ENCODE measurements around the gene CCNYL1. TPM values are rescaled to one million over a fixed set of nuclear protein-coding genes. Genes with fewer than 3 reads are reported as not detected.

The CCNYL1 gene
- total RNA-seq, 2 donors from 2014 or later = 19.9 to 33.1 TPM

GRCh38 chr2:207775473-207775872 is 64.0 kb downstream of the CCNYL1 start:
- Histone ChIP-seq H3K4me1 (no peaks in the 10 kb centered on the region), H3K27me3 (no peaks in the 10 kb centered on the region), H3K9ac (ENCODE audit: low read depth in 2 of 2, low read length in 2 of 2) (no peak overlapping the region), H3K9me3 (no peaks in the 10 kb centered on the region), H3K27ac (no peak overlapping the region), H3K36me3 (no peaks in the 10 kb centered on the region), H3K4me3 (no peak overlapping the region)
- no peak for DNase-seq
- no peak for TF ChIP-seq CTCF (IDR thresholded peaks at IDR 0.05)
- intact Hi-C loops (cut with DNase I) = no loop called here

GRCh38 chr2:207777124-207777523 is 65.7 kb downstream of the CCNYL1 start:
- no peak overlapping the region for H3K9ac ChIP-seq (ENCODE audit: low read depth in 2 of 2, low read length in 2 of 2)
- no peak overlapping the region for H3K4me3 ChIP-seq
- no peak for TF ChIP-seq CTCF (IDR thresholded peaks at IDR 0.05)
- intact Hi-C loops (cut with DNase I) = no loop called here
- no peak overlapping the region for H3K27ac ChIP-seq
- no peaks in the 10 kb centered on the region for H3K4me1 ChIP-seq
- H3K36me3 ChIP-seq = no peaks in the 10 kb centered on the region
- H3K9me3 ChIP-seq = no peaks in the 10 kb centered on the region
- H3K27me3 ChIP-seq = no peaks in the 10 kb centered on the region
- DNase-seq = no peak

- intact Hi-C loops (cut with DNase I) = no loop called here
- Histone ChIP-seq H3K9ac (ENCODE audit: low read depth in 2 of 2, low read length in 2 of 2) (no peak overlapping the region), H3K27me3 (no peaks in the 10 kb centered on the region), H3K9me3 (no peaks in the 10 kb centered on the region), H3K36me3 (no peaks in the 10 kb centered on the region), H3K4me1 (no peaks in the 10 kb centered on the region), H3K27ac (no peak overlapping the region), H3K4me3 (no peak overlapping the region)
- no peak for DNase-seq
- TF ChIP-seq CTCF (IDR thresholded peaks at IDR 0.05) = no peak
These were observed 67.0 kb downstream of the CCNYL1 start for GRCh38 chr2:207778298-207778882.

GRCh38 chr2:207779523-207779922 is 68.1 kb downstream of the CCNYL1 start:
- Histone ChIP-seq H3K27ac (no peak overlapping the region), H3K27me3 (no peaks in the 10 kb centered on the region), H3K36me3 (no peaks in the 10 kb centered on the region), H3K4me3 (no peak overlapping the region), H3K4me1 (no peaks in the 10 kb centered on the region), H3K9me3 (no peaks in the 10 kb centered on the region), H3K9ac (ENCODE audit: low read depth in 2 of 2, low read length in 2 of 2) (no peak overlapping the region)
- DNase-seq = no peak
- TF ChIP-seq CTCF (IDR thresholded peaks at IDR 0.05) = no peak
- intact Hi-C loops (cut with DNase I) = no loop called here

GRCh38 chr2:207782238-207783030 is 71.0 kb downstream of the CCNYL1 start:
- H3K9ac ChIP-seq (ENCODE audit: low read depth in 2 of 2, low read length in 2 of 2) = peak overlapping the region in 1 of 2 donors; percentile 65
- peak; percentile 87 for DNase-seq
- no peaks in the 10 kb centered on the region for H3K27me3 ChIP-seq
- H3K4me1 ChIP-seq = no peaks in the 10 kb centered on the region
- no peak for TF ChIP-seq CTCF (IDR thresholded peaks at IDR 0.05)
- no peak overlapping the region for H3K4me3 ChIP-seq
- H3K9me3 ChIP-seq = no peaks in the 10 kb centered on the region
- intact Hi-C loops (cut with DNase I) = no loop called here
- H3K27ac ChIP-seq = peak overlapping the region; percentile 30
- H3K36me3 ChIP-seq = no peaks in the 10 kb centered on the region
